Body of pancreas (tissue), 4 donors: Measurements from ENCODE around the gene C1R. TPM values are rescaled to one million over a fixed set of nuclear protein-coding genes. Genes with fewer than 3 reads are reported as not detected.
A peak's percentile ranks its signal among the peaks of the same experiment; 100 is the strongest.

Experiments
- ATAC-seq: fragments of 150-250 bp; one replicate; pipeline ENCODE4 v1.9.1; 2016
- DNase-seq, 4 donors: peaks; one replicate each; pipeline ENCODE4 v3.0.0-alpha.2; 2019
- H3K27ac ChIP-seq, 4 donors: fragments of 200-600 bp; sonication (generic); 1 replicate in 3 of 4; 2 replicates in 1 of 4; pipeline versions ENCODE4 v1.5.1 to v1.6.1; 2016 to 2019; ENCODE audit warnings: mild to moderate bottlenecking in 1 of 4, mixed read lengths in 1 of 4, moderate library complexity in 1 of 4
- H3K27me3 ChIP-seq, 2 donors: fragments of 200-600 bp; sonication (generic); one replicate each; pipeline ENCODE4 v1.6.0; 2016; ENCODE audit warnings: mild to moderate bottlenecking in 1 of 2
- H3K36me3 ChIP-seq, 2 donors: fragments of 200-600 bp; sonication (generic); replicated peaks in 1 of 2; 2 replicates each; pipeline ENCODE4 v1.5.1; 2016; ENCODE audit warnings: low read depth in 2 of 2; ENCODE audit not compliant: insufficient read depth in 1 of 2
- H3K4me1 ChIP-seq: fragments of 200-600 bp; sonication (generic); one replicate; pipeline ENCODE4 v1.6.0; 2016
- H3K4me3 ChIP-seq, 2 donors: fragments of 200-600 bp; sonication (generic); 1 replicate in 1 of 2; 2 replicates in 1 of 2; pipeline ENCODE4 v1.5.1; 2016 to 2019
- H3K9me3 ChIP-seq, 3 donors: fragments of 200-600 bp; sonication (generic); 1 replicate in 2 of 3; 2 replicates in 1 of 3; pipeline ENCODE4 v1.5.1; 2016
- POLR2A ChIP-seq, 3 donors: fragments of 450-650 bp; IDR thresholded peaks; one replicate each; pipeline ENCODE4 v1.6.1; 2016; ENCODE audit warnings: antibody characterized with exemption in 3 of 3, mild to moderate bottlenecking in 2 of 3
- WGBS, 2 donors: methylation state at CpG; one replicate each; pipeline ENCODE4 v1.1.5; 2017; 5-methylcytosine and 5-hydroxymethylcytosine counted together
- intact Hi-C: fragments of 100-400 bp; cut with DNase I; formaldehyde crosslinking; loops from one replicate; pipeline ENCODE4 v1.15.1; 2023
- total RNA-seq, 2 donors: library from RNA; depleted of rRNA; stranded (reverse); fragments of >200 nt; gene quantifications; one replicate each; pipeline ENCODE4 v1.1.0, GENCODE V29; 2016
- TF ChIP-seq, protein P1 (sequence below), 7 experiments: fragments of 450-650 bp in 4 of 7; fragments of 200-600 bp in 3 of 7; sonication (generic) in 3 of 7; IDR thresholded peaks; one replicate each; pipeline ENCODE4 v1.5.1; 2016 to 2019; ENCODE audit warnings: antibody characterized with exemption in 7 of 7

The C1R gene
- total RNA-seq, 2 donors from 2014 or later = 113 to 133 TPM

DNA sequence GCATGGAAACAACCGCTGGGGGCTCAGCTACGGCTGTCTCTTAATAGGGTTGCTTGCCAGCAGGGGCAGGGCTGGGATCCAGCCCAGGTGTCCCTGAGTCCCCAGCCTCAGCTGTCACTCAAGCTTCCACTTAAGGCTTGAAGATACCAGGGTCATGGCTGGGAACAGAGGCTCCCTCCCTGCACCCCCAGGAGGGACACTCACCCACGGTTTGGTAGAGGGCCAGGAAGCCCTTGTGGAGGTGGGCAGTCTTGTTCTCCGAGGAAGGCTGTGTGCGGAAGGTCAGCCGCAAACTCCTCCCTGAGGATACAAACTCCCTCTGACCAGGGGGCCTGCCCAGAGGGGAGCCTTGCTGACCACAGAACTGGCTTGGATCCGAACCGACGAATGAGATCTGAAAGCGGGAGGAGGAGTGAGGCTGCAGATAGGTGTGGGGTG, 9.5 kb upstream of the C1R start:
- ATAC-seq (peak; percentile 31), DNase-seq (peak in 1 of 4 donors; percentile 27)
- WGBS, 2 donors = 74 to 76% methylated on average over 10 of the region's 10 CpGs
- Histone ChIP-seq H3K27me3 (no peaks in the 10 kb centered on the region), H3K36me3 (peaks cover 4 to 10% of the 10 kb centered on the region in 2 donors), H3K27ac (no peak overlapping the region), H3K4me3 (no peak overlapping the region), H3K9me3 (no peaks in the 10 kb centered on the region), H3K4me1 (peaks cover 16% of the 10 kb centered on the region)
- intact Hi-C loops = no loop called here
- TF ChIP-seq, protein P1, sequence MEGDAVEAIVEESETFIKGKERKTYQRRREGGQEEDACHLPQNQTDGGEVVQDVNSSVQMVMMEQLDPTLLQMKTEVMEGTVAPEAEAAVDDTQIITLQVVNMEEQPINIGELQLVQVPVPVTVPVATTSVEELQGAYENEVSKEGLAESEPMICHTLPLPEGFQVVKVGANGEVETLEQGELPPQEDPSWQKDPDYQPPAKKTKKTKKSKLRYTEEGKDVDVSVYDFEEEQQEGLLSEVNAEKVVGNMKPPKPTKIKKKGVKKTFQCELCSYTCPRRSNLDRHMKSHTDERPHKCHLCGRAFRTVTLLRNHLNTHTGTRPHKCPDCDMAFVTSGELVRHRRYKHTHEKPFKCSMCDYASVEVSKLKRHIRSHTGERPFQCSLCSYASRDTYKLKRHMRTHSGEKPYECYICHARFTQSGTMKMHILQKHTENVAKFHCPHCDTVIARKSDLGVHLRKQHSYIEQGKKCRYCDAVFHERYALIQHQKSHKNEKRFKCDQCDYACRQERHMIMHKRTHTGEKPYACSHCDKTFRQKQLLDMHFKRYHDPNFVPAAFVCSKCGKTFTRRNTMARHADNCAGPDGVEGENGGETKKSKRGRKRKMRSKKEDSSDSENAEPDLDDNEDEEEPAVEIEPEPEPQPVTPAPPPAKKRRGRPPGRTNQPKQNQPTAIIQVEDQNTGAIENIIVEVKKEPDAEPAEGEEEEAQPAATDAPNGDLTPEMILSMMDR (IDR thresholded peaks at IDR 0.05) = no peak
- no peak for TF ChIP-seq POLR2A (IDR thresholded peaks at IDR 0.05)

DNA sequence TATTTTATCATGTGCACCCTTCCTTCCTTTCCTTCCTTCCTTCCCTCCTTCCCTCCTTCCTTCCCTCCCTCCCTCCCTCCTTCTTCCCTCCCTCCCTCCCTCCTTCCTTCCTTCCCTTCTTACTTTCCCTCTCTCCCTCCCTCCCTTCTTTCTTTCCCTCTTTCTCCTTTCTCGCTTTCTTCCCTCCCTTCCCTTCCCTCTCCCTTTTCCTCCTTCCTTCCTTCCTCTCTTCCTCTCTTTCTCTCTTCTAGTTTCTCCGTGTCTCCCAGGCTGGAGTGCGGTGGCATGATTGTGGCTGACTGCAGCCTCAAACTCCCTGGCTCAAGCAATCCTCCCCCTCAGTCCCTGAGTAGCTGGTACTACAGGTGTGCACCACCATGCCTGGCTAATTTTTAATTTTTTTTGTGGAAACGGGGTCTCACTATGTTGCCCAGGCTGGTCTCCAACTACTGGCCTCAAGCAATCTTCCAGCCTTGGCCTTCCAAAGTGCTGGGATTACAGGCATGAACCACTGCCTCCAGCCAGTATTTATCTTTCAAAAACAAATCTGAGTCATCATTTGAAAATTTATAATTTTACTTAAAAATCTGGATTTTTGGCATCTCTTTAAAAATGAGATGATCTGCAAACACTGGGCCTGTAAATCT, 8.9 kb upstream of the C1R start:
- 84 to 85% methylated on average over 4 of the region's 4 CpGs for WGBS, 2 donors
- no peak for ATAC-seq
- Histone ChIP-seq H3K27ac (no peak overlapping the region), H3K36me3 (peaks cover 4 to 10% of the 10 kb centered on the region in 2 donors), H3K4me3 (no peak overlapping the region), H3K27me3 (no peaks in the 10 kb centered on the region), H3K9me3 (no peaks in the 10 kb centered on the region), H3K4me1 (peaks cover 11% of the 10 kb centered on the region)
- intact Hi-C loops = no loop called here
- no peak for DNase-seq
- no peak for TF ChIP-seq POLR2A (IDR thresholded peaks at IDR 0.05)
- TF ChIP-seq, protein P1 (IDR thresholded peaks at IDR 0.05) = no peak

- Histone ChIP-seq H3K4me3 (no peak overlapping the region), H3K27ac (no peak overlapping the region), H3K36me3 (peaks cover 4 to 10% of the 10 kb centered on the region in 2 donors), H3K9me3 (no peaks in the 10 kb centered on the region), H3K4me1 (peaks cover 11% of the 10 kb centered on the region), H3K27me3 (no peaks in the 10 kb centered on the region)
- WGBS, 2 donors = 80 to 87% methylated on average over 4 of the region's 4 CpGs
- no peak for DNase-seq
- no peak for ATAC-seq
- intact Hi-C loops = no loop called here
- TF ChIP-seq, protein P1 (IDR thresholded peaks at IDR 0.05) = no peak
- TF ChIP-seq POLR2A (IDR thresholded peaks at IDR 0.05) = no peak
These were observed 8.0 kb upstream of the C1R start for GRCh38 chr12:7100239-7100638.

DNA sequence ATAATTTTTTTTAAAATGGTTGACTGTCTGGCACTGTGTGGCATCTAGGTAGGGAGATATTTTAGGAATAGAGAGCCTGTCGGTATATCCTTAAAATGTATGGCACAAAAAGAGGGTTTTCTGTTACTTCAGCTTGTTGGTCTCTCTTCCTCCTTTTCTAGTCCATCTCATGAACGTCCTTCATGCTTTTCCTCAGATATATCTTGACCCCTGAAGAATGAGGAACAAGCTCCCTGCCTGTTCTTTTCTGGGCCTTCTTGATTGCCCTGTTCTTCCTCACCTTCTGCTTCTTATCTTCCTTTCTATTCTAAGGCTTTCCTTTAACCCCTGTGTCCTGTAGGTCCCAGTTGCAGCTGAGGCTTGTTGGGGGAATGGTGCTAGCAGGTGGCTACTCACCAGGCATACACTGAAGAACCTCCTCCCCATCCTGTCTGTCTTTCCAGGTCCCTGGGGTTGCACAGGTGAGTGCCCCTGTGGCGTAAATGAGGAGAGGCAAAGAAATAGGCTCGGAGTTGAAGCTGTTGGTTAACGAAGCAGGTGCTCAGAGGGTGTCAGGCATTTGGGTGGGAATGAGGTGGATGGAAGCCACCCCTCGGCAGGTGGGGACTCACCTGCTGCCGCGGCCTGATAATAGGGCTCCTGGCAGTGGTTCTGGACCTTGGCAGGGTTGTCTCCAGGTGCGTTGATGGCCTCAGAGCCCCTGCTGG, 7.2 kb upstream of the C1R start:
- no peak for DNase-seq
- H3K27ac ChIP-seq = no peak overlapping the region
- H3K27me3 ChIP-seq = no peaks in the 10 kb centered on the region
- H3K4me3 ChIP-seq = no peak overlapping the region
- TF ChIP-seq, protein P1 (IDR thresholded peaks at IDR 0.05) = no peak
- no peak for TF ChIP-seq POLR2A (IDR thresholded peaks at IDR 0.05)
- intact Hi-C loops = no loop called here
- peaks cover 11% of the 10 kb centered on the region for H3K4me1 ChIP-seq
- no peak for ATAC-seq
- H3K9me3 ChIP-seq = no peaks in the 10 kb centered on the region
- peaks cover 4 to 10% of the 10 kb centered on the region in 2 donors for H3K36me3 ChIP-seq
- WGBS, 2 donors = 71 to 83% methylated on average over 9 of the region's 9 CpGs
